HepG2 (cell line): ENCODE measurements around the gene LSM12. TPM values are rescaled to one million over a fixed set of nuclear protein-coding genes. Genes with fewer than 3 reads are reported as not detected.

ENCODE experiments used
- ATAC-seq: fragments of 200-7000 bp; cut with Tn5 transposase; 3 replicates; pipeline ENCODE4 v1.9.1; 2020; ENCODE audit warnings: mild to moderate bottlenecking, moderate library complexity
- BruUV-seq: library from RNA; stranded (reverse); fragments of 400-500 nt; replicated peaks from 2 replicates; lab custom pipeline; 2021; lab: Mats Ljungman, UMichigan
- CTCF ChIA-PET: fragments of 300-600 bp; formaldehyde crosslinking; extraction: SDS; loops from one replicate; lab custom pipeline; 2021; ENCODE audit warnings: low total read pairs, inconsistent platforms, low intra/inter-chr PET ratio; lab: Yijun Ruan, JAX
- POLR2A ChIA-PET: fragments of 350-600 bp; sonication (Branson Sonifier 250); formaldehyde crosslinking; loops from one replicate; lab custom pipeline; 2020; ENCODE audit warnings: antibody characterized with exemption, inconsistent platforms; lab: Yijun Ruan, JAX
- DNase-seq: peaks from one replicate; pipeline ENCODE4 v3.0.0-alpha.2; 2015; ENCODE audit warnings: low spot score
- FAIRE-seq: peaks from 3 replicates; lab custom pipeline; 2011; peaks lifted over from hg19 to GRCh38; lab: Jason Lieb, UNC
- H2AFZ ChIP-seq: one replicate; pipeline ENCODE4 v1.6.1; 2011; ENCODE audit warnings: low read length, inconsistent platforms
- H3K27ac ChIP-seq: fragments of 300-600 bp; 3 replicates; pipeline ENCODE4 v1.8.0; 2011; ENCODE audit warnings: mixed run types, mild to moderate bottlenecking, mixed read lengths, low read length, inconsistent platforms; ENCODE audit not compliant: insufficient read depth; ENCODE audit errors: extremely low read length
- H3K27me3 ChIP-seq, 2 experiments: fragments of 200-600 bp in 1 of 2; 2 replicates in 1 of 2; 3 replicates in 1 of 2; pipeline versions ENCODE4 v1.6.0 to v1.8.0; 2011; ENCODE audit warnings: low read length in 2 of 2, mild to moderate bottlenecking in 2 of 2, moderate library complexity in 2 of 2, inconsistent platforms in 1 of 2; ENCODE audit not compliant: insufficient read depth in 2 of 2, control insufficient read depth in 1 of 2
- H3K36me3 ChIP-seq, 2 experiments: fragments of 200-600 bp in 1 of 2; replicated peaks in 1 of 2; 2 replicates in 1 of 2; 3 replicates in 1 of 2; pipeline versions ENCODE4 v1.5.1 to v1.8.0; 2011; ENCODE audit warnings: low read length in 2 of 2, inconsistent platforms in 1 of 2; ENCODE audit not compliant: insufficient read depth in 2 of 2, control insufficient read depth in 1 of 2
- H3K4me1 ChIP-seq: 2 replicates; pipeline ENCODE4 v1.5.1; 2012; ENCODE audit warnings: low read length, inconsistent platforms; ENCODE audit not compliant: insufficient read depth
- H3K4me2 ChIP-seq: 2 replicates; pipeline ENCODE4 v1.6.0; 2011; ENCODE audit warnings: low read depth, low read length, inconsistent platforms
- H3K4me3 ChIP-seq, 3 experiments: fragments of 200-600 bp in 1 of 3; sonication (generic), shearing (Covaris generic) in 1 of 3; replicated peaks in 1 of 3; 2 replicates each; pipeline ENCODE4 v1.5.1; 2011 to 2016; ENCODE audit warnings: low read length in 3 of 3, inconsistent platforms in 2 of 3, low read depth in 2 of 3, mild to moderate bottlenecking in 2 of 3, control low read depth in 1 of 3, mixed read lengths in 1 of 3; ENCODE audit not compliant: insufficient read depth in 1 of 3
- H3K79me2 ChIP-seq: one replicate; pipeline ENCODE4 v1.6.1; 2011; ENCODE audit warnings: low read length, inconsistent platforms; ENCODE audit not compliant: insufficient read depth
- H3K9ac ChIP-seq: 2 replicates; pipeline ENCODE4 v1.6.0; 2011; ENCODE audit warnings: mild to moderate bottlenecking, low read depth, low read length, inconsistent platforms; ENCODE audit not compliant: insufficient read depth
- H3K9me3 ChIP-seq: 2 replicates; pipeline ENCODE4 v1.5.1; 2012; ENCODE audit warnings: mild to moderate bottlenecking, low read length
- H4K20me1 ChIP-seq: 2 replicates; pipeline ENCODE4 v1.6.0; 2011; ENCODE audit warnings: inconsistent platforms, mild to moderate bottlenecking, low read length, moderate library complexity; ENCODE audit not compliant: insufficient read depth
- AGO2 ChIP-seq: fragments of 200-400 bp; formaldehyde crosslinking; optimal IDR thresholded peaks from 2 replicates; pipeline ENCODE3; 2017; ENCODE audit warnings: mild to moderate bottlenecking, low read depth, low read length, moderate library complexity
- ARID3A ChIP-seq: IDR thresholded peaks from 2 replicates; pipeline ENCODE4 v1.6.1; 2012; ENCODE audit warnings: low read depth, low read length, improper control_type of control experiment
- HMGA1 ChIP-seq: sonication (generic); formaldehyde crosslinking; conservative IDR thresholded peaks from 2 replicates; pipeline ENCODE4 v1.4.0; 2020; ENCODE audit warnings: missing genetic modification reagents
- KDM5A ChIP-seq: fragments of 200-600 bp; sonication (generic); IDR thresholded peaks from 2 replicates; pipeline ENCODE4 v1.7.0; 2018; ENCODE audit warnings: antibody characterized with exemption, mild to moderate bottlenecking, low read length, borderline replicate concordance
- MXD4 ChIP-seq: IDR thresholded peaks from 2 replicates; pipeline ENCODE4 v1.6.1; 2016; ENCODE audit warnings: mild to moderate bottlenecking, missing biosample characterization, missing genetic modification reagents
- PAF1 ChIP-seq: IDR thresholded peaks from 2 replicates; pipeline ENCODE4 v1.6.1; 2016; ENCODE audit warnings: missing genetic modification reagents, missing compliant biosample characterization
- SMAD3 ChIP-seq: sonication (generic); formaldehyde crosslinking; IDR thresholded peaks from 2 replicates; pipeline ENCODE4 v1.4.0; 2020; ENCODE audit warnings: missing genetic modification reagents
- STAG1 ChIP-seq: sonication (generic); formaldehyde crosslinking; IDR thresholded peaks from 2 replicates; pipeline ENCODE4 v1.4.0; 2020; ENCODE audit warnings: missing genetic modification reagents
- SUZ12 ChIP-seq: fragments of 150-350 bp; IDR thresholded peaks from 2 replicates; pipeline ENCODE4 v1.6.1; 2014; ENCODE audit warnings: low read depth, low read length
- ZBTB7A ChIP-seq: sonication (generic); formaldehyde crosslinking; IDR thresholded peaks from 2 replicates; pipeline ENCODE4 v1.8.0; 2022; ENCODE audit warnings: mild to moderate bottlenecking, missing genetic modification reagents
- ZNF263 ChIP-seq: sonication (generic); formaldehyde crosslinking; IDR thresholded peaks from 2 replicates; pipeline ENCODE4 v1.4.0; 2020; ENCODE audit warnings: missing genetic modification reagents
- ZNF282 ChIP-seq: fragments of 450-650 bp; IDR thresholded peaks from 2 replicates; pipeline ENCODE4 v1.6.1; 2018; ENCODE audit not compliant: partially characterized antibody
- ZNF543 ChIP-seq: sonication (generic); formaldehyde crosslinking; IDR thresholded peaks from 2 replicates; pipeline ENCODE4 v1.4.0; 2020; ENCODE audit warnings: mild to moderate bottlenecking, missing genetic modification reagents
- ZNF598 ChIP-seq: sonication (generic); formaldehyde crosslinking; IDR thresholded peaks from 2 replicates; pipeline ENCODE4 v1.5.1; 2020; ENCODE audit warnings: mild to moderate bottlenecking, missing genetic modification reagents, borderline replicate concordance
- ZNF687 ChIP-seq: sonication (generic); formaldehyde crosslinking; IDR thresholded peaks from 2 replicates; pipeline ENCODE4 v1.5.1; 2020; ENCODE audit warnings: mild to moderate bottlenecking, missing genetic modification reagents, moderate library complexity
- WGBS: methylation state at CpG from one replicate; pipeline ENCODE4 v1.1.6; 2017; ENCODE audit warnings: low lambda C conversion rate; 5-methylcytosine and 5-hydroxymethylcytosine counted together
- in situ Hi-C: cut with HindIII; loops from 2 replicates; pipeline ENCODE4 v1.10.0; 2017; ENCODE audit warnings: low pct_unique_long_range_greater_than_20kb; ENCODE audit not compliant: extremely low pct_ligation_motif_present
- intact Hi-C: fragments of 100-400 bp; cut with micrococcal nuclease; formaldehyde crosslinking; loops from one replicate; pipeline ENCODE4 v1.10.0; 2022; ENCODE audit not compliant: unreplicated experiment
- polyA plus RNA-seq, 8 experiments: library from polyadenylated mRNA; depleted of rRNA in 3 of 8; stranded (reverse) in 7 of 8; unstranded in 1 of 8; fragments of >200 nt; fragmentation: Illumina TruSeq in 4 of 8; extraction: Trizol in 4 of 8; gene quantifications; 2 replicates each; pipeline versions ENCODE4 v1.2.1 to v1.2.3, GENCODE V29; 2011 to 2016; ENCODE audit warnings: low read depth in 4 of 8, missing spikeins in 1 of 8, mixed read lengths in 1 of 8; ENCODE audit not compliant: insufficient read depth in 1 of 8
- total RNA-seq, 5 experiments: library from RNA; depleted of rRNA; stranded (reverse); fragments of >200 nt; fragmentation: Illumina TruSeq; extraction: Trizol; gene quantifications; 2 replicates each; pipeline ENCODE4 v1.2.3, GENCODE V29; 2016; ENCODE audit warnings: low read depth in 1 of 5
- TF ChIP-seq, protein P1 (sequence below): sonication (generic); formaldehyde crosslinking; IDR thresholded peaks from 2 replicates; pipeline ENCODE4 v1.9.0; 2021; ENCODE audit warnings: missing genetic modification reagents, borderline replicate concordance

LSM12 gene
- total and polyA plus RNA-seq, 2 of the 13 experiments (the other 11 are each of a cell fraction or from before 2014, with no cell fraction given), result 52.8 to 55.7 TPM

DNA sequence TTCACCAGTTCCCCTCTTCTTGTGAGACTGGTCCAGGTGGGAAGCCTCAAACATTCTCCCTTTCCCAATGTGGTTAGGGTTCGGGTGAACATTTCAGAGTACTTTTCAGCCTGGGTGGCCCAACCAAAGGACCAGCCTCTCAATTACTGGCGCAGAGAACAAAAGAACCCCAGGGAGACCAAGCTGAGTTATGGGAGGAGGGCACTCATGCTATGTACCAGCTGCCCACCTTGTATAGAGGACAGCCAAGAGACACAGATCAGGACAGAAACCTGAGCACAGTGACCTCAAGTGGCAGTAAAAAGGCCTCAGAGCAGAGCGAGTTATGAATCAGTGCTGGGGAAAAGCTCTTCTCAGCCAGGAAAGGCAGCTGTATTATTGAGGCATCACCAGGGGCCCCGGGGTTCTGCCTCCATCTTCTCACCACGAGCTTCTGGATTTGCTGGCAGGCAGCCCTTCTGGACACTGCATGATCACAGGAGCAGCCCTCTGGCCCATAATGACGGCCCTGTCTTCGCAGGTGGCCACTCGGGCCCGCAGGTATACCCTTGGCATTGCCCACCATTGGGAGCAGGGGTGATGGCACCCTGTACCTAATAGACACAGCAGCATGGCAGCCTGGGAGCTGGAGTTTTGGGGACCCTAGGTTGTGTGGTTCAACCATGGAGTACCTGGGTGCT is 7.9 kb upstream of the LSM12 start:
- H3K4me3 ChIP-seq, result no peak overlapping the region
- H3K79me2 ChIP-seq, result peaks cover 13% of the 10 kb centered on the region
- H3K27me3 ChIP-seq, result no peaks in the 10 kb centered on the region; a peak in 1 of 5 replicates
- in situ Hi-C loops (no loop called here), intact Hi-C loops (no loop called here)
- no TSS peak for BruUV-seq
- H3K9ac ChIP-seq, result no peak overlapping the region
- H3K27ac ChIP-seq, result no peak overlapping the region
- ChIA-PET CTCF (no interaction called here), POLR2A (interaction anchor here (0.8 to 1.9 kb wide), 7 partner anchors 8 to 112 kb away, joined by 3 to 11 read pairs (median 4); partner anchors contain the start of genes LSM12 and TMUB2)
- no peak overlapping the region for H3K4me2 ChIP-seq
- H3K4me1 ChIP-seq, result peaks cover 47% of the 10 kb centered on the region
- 96% methylated on average over 9 of the region's 9 CpGs for WGBS
- H2AFZ ChIP-seq, result no peak overlapping the region
- H4K20me1 ChIP-seq, result no peaks in the 10 kb centered on the region
- FAIRE-seq (no peak), DNase-seq (no peak), ATAC-seq (no peak)
- no peaks in the 10 kb centered on the region for H3K9me3 ChIP-seq
- peaks cover 17 to 33% of the 10 kb centered on the region in 2 experiments for H3K36me3 ChIP-seq
- TF ChIP-seq STAG1 (CRISPR knock-in tag) (0 out of 2 replicates have a peak, but pooled peaks have one; percentile 9), ZNF687 (CRISPR knock-in tag) (peak; percentile 28; the same call in 1 of the 2 replicates), SMAD3 (CRISPR knock-in tag) (no peak), SUZ12 (no peak), KDM5A (no peak), ZNF598 (no peak), ZNF263 (CRISPR knock-in tag) (no peak), HMGA1 (CRISPR knock-in tag) (no peak), ARID3A (no peak), ZBTB7A (CRISPR knock-in tag) (no peak), MXD4 (no peak), PAF1 (CRISPR knock-in tag) (peak; percentile 28; the same call in 1 of the 2 replicates), AGO2 (peak; percentile 53), ZNF543 (CRISPR knock-in tag) (no peak), ZNF282 (no peak)
- TF ChIP-seq, protein P1, sequence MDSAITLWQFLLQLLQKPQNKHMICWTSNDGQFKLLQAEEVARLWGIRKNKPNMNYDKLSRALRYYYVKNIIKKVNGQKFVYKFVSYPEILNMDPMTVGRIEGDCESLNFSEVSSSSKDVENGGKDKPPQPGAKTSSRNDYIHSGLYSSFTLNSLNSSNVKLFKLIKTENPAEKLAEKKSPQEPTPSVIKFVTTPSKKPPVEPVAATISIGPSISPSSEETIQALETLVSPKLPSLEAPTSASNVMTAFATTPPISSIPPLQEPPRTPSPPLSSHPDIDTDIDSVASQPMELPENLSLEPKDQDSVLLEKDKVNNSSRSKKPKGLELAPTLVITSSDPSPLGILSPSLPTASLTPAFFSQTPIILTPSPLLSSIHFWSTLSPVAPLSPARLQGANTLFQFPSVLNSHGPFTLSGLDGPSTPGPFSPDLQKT (CRISPR knock-in tag), result no peak
